ENCODE results near the gene TUBAL3. TPM values are rescaled to one million over a fixed set of nuclear protein-coding genes. Genes with fewer than 3 reads are reported as not detected.

TUBAL3 gene
- total RNA-seq, 1 donor from 2014 or later: not detected

DNA sequence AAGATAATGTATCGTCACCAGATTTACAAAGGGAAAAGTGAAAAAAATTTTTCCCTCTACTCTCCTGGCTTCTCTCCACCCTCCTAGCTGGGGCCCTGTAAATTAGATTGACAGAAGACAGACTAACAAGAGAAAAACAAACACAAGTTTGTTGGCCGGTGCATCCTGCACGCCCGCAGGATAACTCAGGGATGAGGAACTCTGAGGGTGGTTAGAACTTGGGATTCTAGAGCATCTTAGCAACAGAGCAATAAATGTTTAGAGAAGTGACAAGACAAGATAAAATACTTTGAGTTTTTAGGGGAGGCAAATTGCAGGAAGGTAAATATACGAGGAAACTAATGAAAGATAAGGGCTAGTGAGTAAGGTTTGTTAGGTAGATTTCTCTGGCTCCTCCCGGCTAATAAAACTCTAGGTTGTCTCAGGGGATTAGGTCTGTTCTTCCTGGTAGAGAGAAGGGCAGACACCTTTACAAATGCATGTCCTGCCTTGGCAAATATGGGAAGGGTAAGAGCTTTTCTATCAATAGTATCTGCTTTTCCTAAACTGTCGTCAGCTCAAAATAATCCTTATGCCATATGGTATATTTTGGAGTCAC, 44.2 kb downstream of the TUBAL3 start:
- H3K27me3 ChIP-seq (ENCODE audit: low read depth): peaks cover 7% of the 10 kb centered on the region
- H3K4me3 ChIP-seq: no peak overlapping the region
- intact Hi-C loops (cut with DNase I): no loop called here
- no peaks in the 10 kb centered on the region for H3K9me3 ChIP-seq
- no peak for DNase-seq
- ATAC-seq: no peak
- H3K4me1 ChIP-seq: no peaks in the 10 kb centered on the region
- H3K36me3 ChIP-seq: no peaks in the 10 kb centered on the region
- no peak for TF ChIP-seq CTCF (IDR thresholded peaks at IDR 0.05)
- H3K27ac ChIP-seq: no peak overlapping the region

DNA sequence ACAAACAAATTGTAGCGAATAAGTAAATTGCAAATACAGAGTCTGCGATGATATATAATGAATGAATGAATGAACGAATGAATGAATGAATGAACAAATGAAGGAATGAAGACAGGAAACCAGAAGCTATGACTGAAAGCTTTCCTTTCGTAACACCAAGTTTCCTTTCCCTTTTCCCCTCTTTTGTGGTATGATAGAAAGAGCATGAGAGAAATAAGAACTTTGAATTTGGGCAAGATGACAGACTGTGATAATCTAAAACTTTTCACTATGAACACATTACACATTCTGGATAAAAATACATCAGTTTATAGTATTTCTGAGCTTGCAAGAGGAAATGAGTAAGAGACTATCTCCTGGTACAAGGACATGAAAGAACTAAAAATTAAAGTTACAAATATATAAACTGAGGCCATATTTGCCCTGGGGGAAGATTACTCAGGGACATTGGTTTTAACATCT, 48.3 kb downstream of the TUBAL3 start:
- no peaks in the 10 kb centered on the region for H3K4me1 ChIP-seq
- no peaks in the 10 kb centered on the region for H3K27me3 ChIP-seq (ENCODE audit: low read depth)
- intact Hi-C loops (cut with DNase I): no loop called here
- H3K36me3 ChIP-seq: no peaks in the 10 kb centered on the region
- H3K4me3 ChIP-seq: no peak overlapping the region
- H3K27ac ChIP-seq: no peak overlapping the region
- DNase-seq (no peak), ATAC-seq (no peak)
- TF ChIP-seq CTCF (IDR thresholded peaks at IDR 0.05): no peak
- H3K9me3 ChIP-seq: no peaks in the 10 kb centered on the region

DNA sequence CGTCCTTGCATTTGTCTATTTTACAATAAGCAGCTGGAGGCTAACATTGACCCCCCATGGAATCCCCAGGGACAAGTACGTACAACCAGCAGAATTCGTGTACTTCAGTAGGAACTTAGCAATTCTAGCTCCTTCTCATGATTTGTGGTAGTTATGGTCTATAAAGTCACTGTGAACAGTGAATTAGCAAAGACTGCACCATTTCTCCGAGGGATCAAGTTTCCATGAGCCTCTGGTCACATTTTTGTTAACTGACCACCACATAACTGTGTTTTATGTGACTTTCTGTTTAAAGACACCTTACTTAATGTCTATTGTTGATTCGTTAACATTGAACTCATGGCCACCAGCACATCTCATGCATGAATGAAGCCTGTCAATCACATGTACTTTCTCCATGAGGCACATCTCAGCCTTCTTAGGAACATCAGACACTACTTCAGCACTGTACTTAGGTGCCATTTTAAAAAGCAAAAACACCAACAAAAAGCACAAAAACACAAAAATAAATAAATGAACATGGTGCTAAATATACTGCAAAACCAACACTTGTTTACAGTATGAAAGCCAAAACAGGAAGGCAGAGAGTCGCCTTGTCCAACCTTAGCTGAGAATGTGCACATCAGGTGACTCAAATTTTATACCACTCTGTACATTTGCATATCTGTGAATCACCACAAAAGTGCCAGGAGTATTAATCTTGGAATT, 48.9 kb downstream of the TUBAL3 start:
- no peak overlapping the region for H3K27ac ChIP-seq
- DNase-seq (no peak), ATAC-seq (no peak)
- H3K4me1 ChIP-seq: no peaks in the 10 kb centered on the region
- no peak overlapping the region for H3K4me3 ChIP-seq
- no peaks in the 10 kb centered on the region for H3K9me3 ChIP-seq
- H3K36me3 ChIP-seq: no peaks in the 10 kb centered on the region
- intact Hi-C loops (cut with DNase I): no loop called here
- no peaks in the 10 kb centered on the region for H3K27me3 ChIP-seq (ENCODE audit: low read depth)
- no peak for TF ChIP-seq CTCF (IDR thresholded peaks at IDR 0.05)

DNA sequence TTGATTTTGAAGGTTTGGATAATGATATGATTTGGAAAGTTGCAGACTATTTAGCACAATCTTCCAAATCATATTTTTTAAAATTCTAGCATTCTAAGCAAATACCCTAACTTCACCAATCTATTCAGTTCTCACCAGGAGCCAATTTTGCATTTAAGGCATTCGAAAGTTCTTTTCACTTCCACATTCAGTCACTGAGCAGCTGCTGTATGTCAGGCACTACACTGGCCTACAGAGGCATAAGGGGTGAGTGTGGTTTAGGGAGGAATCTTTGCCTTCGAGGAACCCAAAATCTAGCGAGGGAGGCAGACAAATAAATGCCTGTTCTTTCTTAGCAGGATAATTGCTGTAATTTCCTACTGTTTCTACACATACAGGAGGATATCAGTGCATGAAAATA, 50.6 kb downstream of the TUBAL3 start:
- no peak for ATAC-seq
- no peak for DNase-seq
- intact Hi-C loops (cut with DNase I): no loop called here

GRCh38 chr10:5349362-5349761, 55.3 kb downstream of the TUBAL3 start:
- Histone ChIP-seq H3K27me3 (ENCODE audit: low read depth) (no peaks in the 10 kb centered on the region), H3K36me3 (no peaks in the 10 kb centered on the region), H3K9me3 (no peaks in the 10 kb centered on the region), H3K27ac (no peak overlapping the region), H3K4me3 (no peak overlapping the region), H3K4me1 (no peaks in the 10 kb centered on the region)
- no peak for DNase-seq
- ATAC-seq: no peak
- no peak for TF ChIP-seq CTCF (IDR thresholded peaks at IDR 0.05)
- intact Hi-C loops (cut with DNase I): no loop called here

More for the DNA sequence above, 50.6 kb downstream of the TUBAL3 start:
- no peak for TF ChIP-seq CTCF (IDR thresholded peaks at IDR 0.05)
- Histone ChIP-seq H3K27ac (no peak overlapping the region), H3K4me3 (no peak overlapping the region), H3K27me3 (ENCODE audit: low read depth) (no peaks in the 10 kb centered on the region), H3K36me3 (no peaks in the 10 kb centered on the region), H3K4me1 (no peaks in the 10 kb centered on the region), H3K9me3 (no peaks in the 10 kb centered on the region)

Data from lower lobe of right lung (tissue), 2 donors.